Activated T-helper 17 cell treated with anti-CD3 and anti-CD28 coated beads, Interleukin-2, amount 50 U/mL, for 72 hours (primary cell): ENCODE results near the gene RAB44. TPM values are rescaled to one million over a fixed set of nuclear protein-coding genes. Genes with fewer than 3 reads are reported as not detected.
"Not testable (repeated sequence)": the region's sequence is repeated elsewhere in the genome, so short reads cannot be mapped to it uniquely, and the experiment has no call there.

Source experiments
- ATAC-seq: fragments of 150-1000 bp; cut with Tn5 transposase; replicated peaks from 2 replicates; pipeline ENCODE4 v1.10.0; 2021; ENCODE audit warnings: mild to moderate bottlenecking, moderate library complexity
- H3K27ac Mint-ChIP-seq: one replicate; pipeline ENCODE4 v1.8.0; 2022; ENCODE audit warnings: mixed read lengths
- H3K27me3 Mint-ChIP-seq: one replicate; pipeline ENCODE4 v1.8.0; 2022; ENCODE audit warnings: mixed read lengths
- H3K36me3 Mint-ChIP-seq: one replicate; pipeline ENCODE4 v1.8.0; 2022; ENCODE audit warnings: low read depth, mild to moderate bottlenecking, mixed read lengths
- H3K4me1 Mint-ChIP-seq: one replicate; pipeline ENCODE4 v1.8.0; 2022; ENCODE audit warnings: mixed read lengths
- H3K4me3 Mint-ChIP-seq: one replicate; pipeline ENCODE4 v1.8.0; 2022; ENCODE audit warnings: mild to moderate bottlenecking, mixed read lengths
- H3K9me3 Mint-ChIP-seq: one replicate; pipeline ENCODE4 v1.8.0; 2022; ENCODE audit warnings: mixed read lengths
- total RNA-seq, 2 donors: library from RNA; stranded (reverse); gene quantifications; one replicate each; pipeline ENCODE4 v1.2.3, GENCODE V29; 2022

The RAB44 gene, protein sequence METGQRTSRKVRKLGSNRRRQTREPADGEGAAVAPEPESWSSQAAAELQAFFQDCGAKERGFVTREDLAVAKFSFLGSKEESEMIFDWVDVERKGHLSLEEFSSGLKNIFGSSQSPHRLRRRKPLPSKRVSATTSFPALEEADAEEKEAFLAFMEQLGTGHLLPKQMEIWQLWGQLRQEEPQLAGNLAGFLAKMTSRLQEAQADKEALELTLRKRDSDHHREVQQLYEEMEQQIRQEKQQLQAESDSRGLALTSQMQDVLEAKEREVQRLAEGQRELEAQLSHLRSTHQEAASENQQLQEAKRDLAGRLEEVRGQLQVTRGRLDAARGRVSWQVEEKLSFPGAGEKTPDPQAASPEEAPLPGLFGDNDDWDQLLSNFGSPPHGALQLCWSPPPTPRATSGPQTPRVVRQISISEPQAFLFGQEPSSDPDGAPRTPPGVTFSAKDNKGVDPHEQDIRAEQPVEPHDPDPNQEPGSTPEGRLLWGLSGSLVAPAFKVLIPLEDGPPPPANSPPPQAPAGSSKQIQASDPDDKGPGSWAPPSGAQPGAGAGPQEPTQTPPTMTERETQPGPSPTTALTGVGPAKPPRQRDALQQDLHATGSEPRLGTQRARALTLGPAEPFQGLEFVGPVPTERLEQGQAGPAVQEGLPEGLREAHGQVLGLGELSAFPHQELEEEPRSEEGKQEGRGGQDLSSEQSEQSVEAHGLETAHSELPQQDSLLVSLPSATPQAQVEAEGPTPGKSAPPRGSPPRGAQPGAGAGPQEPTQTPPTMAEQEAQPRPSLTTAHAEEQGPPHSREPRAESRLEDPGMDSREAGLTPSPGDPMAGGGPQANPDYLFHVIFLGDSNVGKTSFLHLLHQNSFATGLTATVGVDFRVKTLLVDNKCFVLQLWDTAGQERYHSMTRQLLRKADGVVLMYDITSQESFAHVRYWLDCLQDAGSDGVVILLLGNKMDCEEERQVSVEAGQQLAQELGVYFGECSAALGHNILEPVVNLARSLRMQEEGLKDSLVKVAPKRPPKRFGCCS
- under 1 TPM; 0.11 to 0.32 TPM for total RNA-seq

DNA sequence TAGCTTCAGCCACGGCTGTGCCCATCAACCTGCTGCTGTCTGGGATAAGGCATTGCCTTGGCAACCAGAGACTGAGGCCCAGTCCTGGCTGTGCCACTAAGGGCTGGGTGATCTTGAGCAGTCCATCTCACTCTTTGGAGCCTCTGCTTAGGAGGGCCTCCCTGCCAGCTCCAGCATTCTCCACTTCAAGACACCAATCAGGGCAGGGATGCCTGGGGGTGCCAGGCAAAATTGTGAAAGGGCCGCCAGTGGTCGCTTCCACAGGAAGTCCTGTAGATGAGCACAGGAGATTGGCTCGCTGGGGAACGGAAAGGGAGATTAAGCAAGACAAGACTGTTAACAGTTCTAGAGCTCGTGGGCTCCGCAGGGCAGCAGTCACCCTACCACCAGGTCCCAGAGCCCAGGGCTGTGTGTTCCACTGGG, at the start of gene RAB44:
Gene RAB44, plus strand, starts transcription at position 346 of the 423 bp plus-strand sequence. CDS start 6,410 bp downstream, outside the sequence.
- peaks cover 27% of the 10 kb centered on the region for H3K4me1 Mint-ChIP-seq
- ATAC-seq: no peak
- H3K27ac Mint-ChIP-seq: peak within 1 kb of the TSS; percentile 18
- no peaks in the 10 kb centered on the region for H3K27me3 Mint-ChIP-seq
- H3K4me3 Mint-ChIP-seq: peak within 1 kb of the TSS; percentile 1
- no peaks in the 10 kb centered on the region for H3K9me3 Mint-ChIP-seq
- H3K36me3 Mint-ChIP-seq: no peaks in the 10 kb centered on the region

DNA sequence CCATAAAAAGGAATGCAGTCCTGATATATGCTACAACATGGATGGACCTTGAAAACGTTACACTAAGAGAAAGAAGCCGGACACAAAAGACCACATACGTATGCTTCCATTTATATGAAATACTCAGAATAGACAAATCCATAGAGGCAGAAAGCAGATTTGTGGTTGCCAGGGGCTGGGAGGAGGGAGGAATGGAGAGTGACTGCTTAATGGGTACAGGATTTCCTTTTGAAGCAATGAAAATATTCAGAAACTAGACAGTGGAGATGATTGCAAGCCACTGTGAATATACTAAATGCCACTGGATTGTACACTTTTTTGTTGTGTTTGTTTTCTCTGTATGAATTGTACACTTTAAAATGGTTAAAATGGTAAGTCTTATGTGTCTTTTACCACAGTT, 48.5 kb upstream of the RAB44 start:
- Mint-ChIP-seq H3K36me3 (no peaks in the 10 kb centered on the region), H3K4me1 (no peaks in the 10 kb centered on the region), H3K27ac (no peak overlapping the region), H3K9me3 (no peaks in the 10 kb centered on the region), H3K27me3 (no peaks in the 10 kb centered on the region), H3K4me3 (no peak overlapping the region)
- no peak for ATAC-seq

DNA sequence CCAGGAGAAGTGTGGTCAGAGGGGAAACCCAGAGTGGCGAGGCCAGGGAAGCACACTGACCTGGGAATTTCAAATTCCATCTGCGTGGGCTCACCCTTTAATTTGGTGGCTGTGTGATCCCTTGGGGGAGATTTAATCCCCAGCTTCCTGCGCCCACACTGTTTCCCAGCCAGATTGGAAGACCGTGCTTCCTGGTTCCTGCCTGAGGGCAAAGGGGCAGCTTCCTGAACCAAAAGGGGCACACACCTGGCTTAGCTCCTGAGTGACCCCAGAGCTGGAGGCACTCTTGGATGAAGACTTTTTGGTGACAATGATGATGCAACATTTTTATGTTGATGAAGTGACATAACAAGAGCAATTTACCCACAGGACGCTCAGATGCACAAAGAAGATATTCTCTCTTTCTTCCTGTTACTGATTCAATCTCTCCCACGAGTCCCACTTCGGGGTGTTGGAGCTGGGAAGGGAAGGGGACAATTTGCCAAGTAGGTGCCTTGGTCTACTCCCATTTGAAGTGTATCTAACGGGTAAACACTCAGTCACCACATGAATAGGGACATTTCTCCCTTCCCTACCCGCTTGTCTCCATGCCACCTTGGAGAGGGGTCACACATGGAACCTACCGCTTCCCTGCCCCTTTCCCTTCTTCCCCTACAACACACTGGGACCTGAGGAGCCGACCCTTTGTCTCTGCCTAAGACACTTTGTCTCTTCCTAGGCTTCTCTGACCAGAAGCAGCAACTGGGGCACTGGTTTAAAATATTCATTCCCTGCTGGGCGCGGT, 47.7 kb upstream of the RAB44 start:
- H3K36me3 Mint-ChIP-seq: no peaks in the 10 kb centered on the region
- no peaks in the 10 kb centered on the region for H3K4me1 Mint-ChIP-seq
- no peaks in the 10 kb centered on the region for H3K9me3 Mint-ChIP-seq
- ATAC-seq: no peak
- H3K27me3 Mint-ChIP-seq: peaks cover under 1% of the 10 kb centered on the region
- no peak overlapping the region for H3K27ac Mint-ChIP-seq
- H3K4me3 Mint-ChIP-seq: no peak overlapping the region

DNA sequence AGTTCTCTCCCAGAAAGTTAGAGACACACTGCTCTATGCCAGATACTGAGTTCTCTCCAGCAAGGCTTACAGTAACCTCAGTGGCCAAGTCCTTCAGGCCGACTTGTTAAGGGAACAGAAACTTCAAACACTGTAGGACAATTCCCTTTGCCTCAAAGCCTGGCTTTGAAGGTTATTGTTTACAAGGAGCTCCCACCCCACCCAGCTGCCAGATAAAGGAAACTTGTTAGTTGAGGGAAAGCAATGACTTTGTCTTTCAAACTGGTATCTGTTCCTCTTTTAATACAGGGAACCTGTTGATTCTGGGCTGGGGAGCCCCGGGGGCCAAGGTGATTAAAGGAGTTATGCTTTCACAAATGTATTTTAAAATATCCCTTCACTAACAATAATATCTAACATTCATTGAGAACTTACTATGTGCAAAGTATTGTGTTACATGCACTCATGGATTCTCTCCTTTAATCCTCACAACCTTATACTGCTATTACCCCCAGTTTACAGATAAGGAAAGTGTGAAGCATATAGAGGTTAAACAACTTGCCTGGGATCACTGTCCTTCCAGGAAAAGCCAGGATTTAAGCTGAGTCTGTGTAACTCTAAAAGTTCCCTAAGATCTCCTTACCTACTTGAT, 46.7 kb upstream of the RAB44 start:
- Mint-ChIP-seq H3K27ac (no peak overlapping the region), H3K36me3 (no peaks in the 10 kb centered on the region), H3K27me3 (peaks cover 6% of the 10 kb centered on the region), H3K4me1 (no peaks in the 10 kb centered on the region), H3K4me3 (no peak overlapping the region), H3K9me3 (no peaks in the 10 kb centered on the region)
- no peak for ATAC-seq

DNA sequence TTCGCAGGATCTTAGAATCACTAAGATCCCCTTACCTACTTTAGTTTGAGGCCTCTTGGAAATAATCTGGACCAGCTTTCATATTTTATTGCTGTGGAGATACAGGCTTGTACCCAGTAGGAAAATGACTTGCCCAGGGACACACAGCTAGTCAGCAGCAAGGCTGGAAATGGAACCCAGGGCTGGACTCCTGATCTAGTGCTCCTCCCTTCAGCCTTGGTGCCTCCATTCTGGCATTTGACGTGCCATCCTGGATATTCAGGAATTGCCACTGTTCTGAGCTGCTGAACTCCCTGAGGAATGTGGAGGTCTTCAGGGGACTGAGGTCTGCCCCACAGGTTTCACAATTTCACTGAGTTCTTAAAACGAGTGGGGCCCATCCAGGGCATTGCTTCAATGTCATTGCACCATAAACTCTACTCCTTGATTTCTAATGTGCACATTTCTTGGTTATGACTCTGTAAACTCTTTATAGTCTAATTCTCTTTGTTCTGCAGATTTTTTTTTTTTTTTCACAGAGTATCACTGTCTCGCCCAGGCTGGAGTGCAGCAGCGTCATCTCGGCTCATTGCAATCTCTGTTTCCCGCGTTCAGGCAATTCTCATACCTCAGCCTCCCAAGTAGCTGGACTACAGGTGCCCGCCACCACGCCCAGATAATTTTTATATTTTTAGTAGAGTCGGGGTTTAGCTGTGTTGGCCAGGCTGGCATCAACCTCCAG, 45.8 kb upstream of the RAB44 start:
- Mint-ChIP-seq H3K27ac (no peak overlapping the region), H3K4me1 (no peaks in the 10 kb centered on the region), H3K27me3 (peaks cover 10% of the 10 kb centered on the region), H3K9me3 (no peaks in the 10 kb centered on the region), H3K36me3 (no peaks in the 10 kb centered on the region), H3K4me3 (no peak overlapping the region)
- ATAC-seq: no peak

DNA sequence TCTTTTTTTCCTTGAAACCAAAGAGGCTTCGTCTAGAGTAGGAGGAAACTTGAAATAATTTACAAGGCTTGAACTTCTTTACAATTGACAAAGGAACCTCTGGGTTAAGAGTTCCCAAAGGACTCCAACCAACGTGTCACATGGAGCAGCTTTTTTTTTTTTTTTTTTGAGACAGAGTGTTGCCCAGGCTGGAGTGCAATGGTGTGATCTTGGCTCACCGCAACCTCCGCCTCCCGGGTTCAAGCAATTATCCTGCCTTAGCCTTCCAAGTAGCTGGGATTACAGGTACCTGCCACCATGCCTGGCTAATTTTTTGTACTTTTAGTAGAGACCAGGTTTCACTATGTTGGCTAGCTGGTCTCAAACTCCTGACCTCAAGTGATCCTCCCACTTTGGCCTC, 43.2 kb upstream of the RAB44 start:
- not testable (repeated sequence) for ATAC-seq, H3K4me1 Mint-ChIP-seq, H3K27ac Mint-ChIP-seq, H3K36me3 Mint-ChIP-seq, H3K4me3 Mint-ChIP-seq, H3K9me3 Mint-ChIP-seq
- peaks cover 17% of the 10 kb centered on the region for H3K27me3 Mint-ChIP-seq

DNA sequence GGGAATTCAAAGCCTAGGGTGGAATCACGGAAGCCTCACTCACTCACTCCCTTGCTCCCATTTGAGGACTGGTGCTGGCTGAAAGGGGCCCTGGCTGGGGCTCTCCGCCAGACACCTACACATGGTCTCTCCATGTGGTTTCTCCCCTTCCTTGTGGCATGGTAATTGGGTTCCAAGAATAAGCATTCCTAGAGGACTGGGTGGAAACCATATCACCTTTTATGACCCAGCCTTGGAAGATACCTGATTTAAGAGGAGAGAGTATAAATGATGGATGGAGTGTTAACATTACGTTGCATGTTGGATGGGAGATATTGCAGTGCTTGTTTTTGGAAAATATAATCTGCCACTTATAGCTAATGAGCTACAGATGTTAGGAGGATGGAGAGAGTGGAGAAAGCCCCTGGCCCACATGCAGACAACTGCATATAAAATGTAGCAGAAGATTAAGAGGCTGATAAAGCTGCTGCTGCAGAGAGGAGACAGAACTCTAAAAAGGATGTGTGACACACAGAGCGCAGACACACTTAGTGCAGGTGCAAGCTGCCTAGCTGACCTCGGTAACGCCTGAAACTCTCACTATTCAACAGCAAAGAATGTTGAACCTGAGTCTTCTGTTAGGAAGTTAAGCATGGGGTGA, 42.4 kb upstream of the RAB44 start:
- Mint-ChIP-seq H3K9me3 (no peaks in the 10 kb centered on the region), H3K27me3 (peaks cover 21% of the 10 kb centered on the region), H3K36me3 (no peaks in the 10 kb centered on the region), H3K4me1 (no peaks in the 10 kb centered on the region), H3K4me3 (no peak overlapping the region), H3K27ac (no peak overlapping the region)
- no peak for ATAC-seq

DNA sequence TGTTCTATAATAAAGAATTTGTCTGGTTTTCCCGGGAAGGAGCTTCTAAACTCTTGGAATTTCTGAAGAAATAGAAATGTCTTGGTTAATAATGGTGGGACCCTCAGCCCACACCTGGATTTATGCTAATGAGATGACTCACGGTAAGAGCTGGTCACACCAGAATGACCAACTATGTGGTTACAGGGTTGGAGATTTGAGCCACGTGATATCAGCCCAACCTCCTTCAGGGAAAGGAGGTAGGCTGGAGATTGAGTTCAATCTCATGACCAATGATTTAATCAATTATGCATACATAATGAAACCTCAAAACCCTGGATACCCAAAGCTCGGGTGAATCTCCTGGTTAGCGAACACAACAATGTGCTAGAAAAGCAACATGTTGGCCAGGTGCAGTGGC, 41.2 kb upstream of the RAB44 start:
- no peak overlapping the region for H3K27ac Mint-ChIP-seq
- peaks cover 21% of the 10 kb centered on the region for H3K27me3 Mint-ChIP-seq

DNA sequence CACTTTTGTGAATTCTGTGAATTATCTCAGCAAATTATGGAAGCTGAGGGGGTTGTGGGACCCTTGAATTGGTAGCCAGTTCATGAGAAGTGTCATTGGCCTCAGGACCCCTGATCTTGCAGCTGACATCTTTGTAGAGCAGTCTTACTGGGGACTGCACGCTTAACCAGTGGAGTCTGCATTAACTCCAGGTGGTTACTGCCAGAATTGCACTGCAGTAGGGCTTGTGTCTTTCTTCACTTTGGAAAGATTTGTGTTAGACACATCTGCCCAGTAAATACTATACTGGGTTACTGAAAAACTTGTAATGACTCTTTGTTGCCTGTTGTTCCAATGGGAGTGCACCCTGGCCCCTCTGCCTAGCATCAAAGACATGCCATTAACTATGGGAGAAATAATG, 40.4 kb upstream of the RAB44 start:
- peaks cover 21% of the 10 kb centered on the region for H3K27me3 Mint-ChIP-seq
- H3K4me3 Mint-ChIP-seq: no peak overlapping the region
- no peak for ATAC-seq
- H3K9me3 Mint-ChIP-seq: no peaks in the 10 kb centered on the region
- no peak overlapping the region for H3K27ac Mint-ChIP-seq
- no peaks in the 10 kb centered on the region for H3K36me3 Mint-ChIP-seq
- no peaks in the 10 kb centered on the region for H3K4me1 Mint-ChIP-seq

More for the DNA sequence above, 41.2 kb upstream of the RAB44 start:
- Mint-ChIP-seq H3K9me3 (no peaks in the 10 kb centered on the region), H3K36me3 (no peaks in the 10 kb centered on the region), H3K4me1 (no peaks in the 10 kb centered on the region), H3K4me3 (no peak overlapping the region)
- no peak for ATAC-seq

DNA sequence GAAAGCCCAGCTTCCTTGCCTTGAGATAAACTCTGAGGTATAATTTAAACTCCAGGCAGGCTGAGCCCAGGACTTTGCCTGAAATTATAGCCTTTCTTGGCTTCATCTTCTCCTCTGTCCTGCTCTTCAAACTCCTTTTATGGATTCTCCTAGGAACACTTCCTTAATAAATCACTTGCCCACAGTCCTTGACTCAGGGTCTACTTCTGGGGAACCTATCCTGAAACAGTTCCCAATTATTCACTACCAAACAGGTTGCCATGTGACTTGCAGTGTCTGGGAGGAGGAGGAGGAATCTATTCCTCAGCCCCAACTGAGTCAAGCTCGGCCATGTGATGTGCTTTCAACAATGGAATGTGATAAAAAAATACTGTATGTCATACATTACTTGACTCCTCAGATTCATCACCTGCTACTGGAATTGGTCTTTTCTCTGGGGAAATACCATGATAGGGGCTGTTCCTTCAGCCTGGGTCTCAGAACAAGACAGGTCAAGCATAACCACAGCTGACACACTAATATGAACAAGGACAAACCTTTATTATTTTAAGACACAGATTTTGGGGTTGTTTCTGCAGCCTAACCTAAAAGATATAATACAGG, 39.6 kb upstream of the RAB44 start:
- Mint-ChIP-seq H3K9me3 (no peaks in the 10 kb centered on the region), H3K4me1 (peaks cover 2% of the 10 kb centered on the region), H3K4me3 (no peak overlapping the region), H3K27me3 (peaks cover 21% of the 10 kb centered on the region), H3K36me3 (no peaks in the 10 kb centered on the region), H3K27ac (no peak overlapping the region)
- no peak for ATAC-seq

DNA sequence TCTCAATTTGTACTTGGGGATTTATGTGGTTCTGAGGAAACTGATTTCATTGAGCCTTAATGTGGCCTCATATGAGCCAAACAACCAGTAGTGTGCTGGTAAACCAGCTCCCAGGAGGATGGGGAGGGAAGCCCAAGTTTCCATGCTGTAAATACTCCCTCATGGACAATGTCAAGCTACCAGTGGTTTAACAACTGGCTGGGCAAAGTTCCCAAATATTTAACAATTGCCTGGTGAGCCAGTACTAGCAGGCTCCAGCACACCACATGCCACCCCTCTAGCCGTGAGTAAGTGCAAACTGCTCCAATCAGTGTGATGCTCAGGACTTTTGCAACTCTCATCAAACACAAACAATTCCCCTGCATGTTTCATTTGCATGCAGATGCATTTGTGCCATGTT, 38.4 kb upstream of the RAB44 start:
- Mint-ChIP-seq H3K27me3 (peaks cover 21% of the 10 kb centered on the region), H3K36me3 (no peaks in the 10 kb centered on the region)
- no peak for ATAC-seq

DNA sequence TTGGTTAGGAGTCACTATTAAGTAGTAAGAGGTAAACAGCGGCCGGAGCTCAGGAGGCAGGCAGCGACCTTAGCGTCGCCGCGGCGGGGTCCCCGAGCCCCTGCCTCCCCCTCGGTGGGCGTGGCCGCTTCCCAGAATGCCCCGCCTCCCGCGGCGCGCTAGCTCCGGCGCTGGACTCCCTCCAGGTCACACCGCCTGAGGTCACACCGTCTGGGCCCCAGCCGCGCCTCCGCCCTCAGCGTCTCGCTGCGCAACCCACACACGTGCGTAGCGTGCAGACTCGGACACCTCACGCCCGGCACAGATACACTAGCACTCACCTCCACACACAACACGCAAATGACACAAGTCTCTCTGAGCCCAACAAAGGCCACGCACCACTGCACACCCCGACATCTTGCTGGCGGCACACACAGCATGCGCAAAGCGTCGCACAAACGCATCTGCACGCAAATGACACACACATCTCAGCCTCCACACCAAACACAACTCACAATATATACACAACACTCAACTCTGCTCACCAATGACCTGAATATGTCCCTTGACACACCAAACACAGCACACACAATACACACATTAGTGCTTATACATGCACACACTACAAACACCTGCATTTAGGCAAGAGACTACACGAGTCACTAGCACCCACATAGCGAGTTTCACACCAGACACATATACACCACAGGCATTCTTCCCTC, 36.7 kb upstream of the RAB44 start:
- no peaks in the 10 kb centered on the region for H3K9me3 Mint-ChIP-seq
- no peaks in the 10 kb centered on the region for H3K36me3 Mint-ChIP-seq
- no peak overlapping the region for H3K4me3 Mint-ChIP-seq
- peaks cover 7% of the 10 kb centered on the region for H3K4me1 Mint-ChIP-seq
- peaks cover 15% of the 10 kb centered on the region for H3K27me3 Mint-ChIP-seq
- peak; percentile 60 for ATAC-seq
- no peak overlapping the region for H3K27ac Mint-ChIP-seq

More for the DNA sequence above, 38.4 kb upstream of the RAB44 start:
- no peak overlapping the region for H3K27ac Mint-ChIP-seq
- H3K4me3 Mint-ChIP-seq: no peak overlapping the region
- H3K4me1 Mint-ChIP-seq: peaks cover 7% of the 10 kb centered on the region
- no peaks in the 10 kb centered on the region for H3K9me3 Mint-ChIP-seq
